GM18520 (cell line): ENCODE data around the gene FPR3.
"Not testable (repeated sequence)": the region's sequence is repeated elsewhere in the genome, so short reads cannot be mapped to it uniquely, and the experiment has no call there.

Experiments used
- ATAC-seq: cut with Tn5 transposase; IDR thresholded peaks from one replicate; pipeline ENCODE4 v1.9.1; 2021; ENCODE audit not compliant: unreplicated experiment

The FPR3 gene, protein sequence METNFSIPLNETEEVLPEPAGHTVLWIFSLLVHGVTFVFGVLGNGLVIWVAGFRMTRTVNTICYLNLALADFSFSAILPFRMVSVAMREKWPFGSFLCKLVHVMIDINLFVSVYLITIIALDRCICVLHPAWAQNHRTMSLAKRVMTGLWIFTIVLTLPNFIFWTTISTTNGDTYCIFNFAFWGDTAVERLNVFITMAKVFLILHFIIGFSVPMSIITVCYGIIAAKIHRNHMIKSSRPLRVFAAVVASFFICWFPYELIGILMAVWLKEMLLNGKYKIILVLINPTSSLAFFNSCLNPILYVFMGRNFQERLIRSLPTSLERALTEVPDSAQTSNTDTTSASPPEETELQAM

DNA sequence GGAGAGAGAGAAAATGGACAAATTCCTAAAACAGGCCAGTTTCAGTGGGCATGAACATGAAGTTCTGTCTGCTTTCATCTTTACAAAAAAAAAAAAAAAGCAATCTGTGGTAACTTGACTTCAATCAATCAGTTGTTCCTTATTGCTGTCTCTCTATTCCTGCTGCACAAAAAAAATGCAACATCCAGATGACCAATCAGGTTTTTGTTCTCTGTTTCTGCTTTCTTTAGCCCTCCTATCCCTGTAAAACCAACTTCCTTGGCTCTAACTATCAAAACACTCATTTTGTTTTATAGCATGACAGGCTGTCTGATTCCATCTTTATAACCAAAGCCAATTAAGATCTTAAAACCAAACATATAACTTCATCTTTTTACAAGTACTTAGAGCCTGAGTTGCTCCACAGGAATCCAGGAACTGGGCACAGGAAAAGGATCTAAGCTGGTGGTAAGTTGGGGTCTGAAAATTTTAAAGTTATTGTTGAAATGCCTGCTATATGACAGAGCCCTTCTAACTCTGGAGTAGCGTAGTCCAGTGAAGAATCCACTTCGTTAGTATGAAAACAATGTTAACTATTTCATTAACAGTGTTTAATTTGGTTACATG is at the start of gene FPR3:
Gene FPR3 (plus strand): TSS at position 273 of the 606 bp plus-strand sequence. CDS start 28,592 bp downstream, outside the sequence.
- no peak for ATAC-seq

DNA sequence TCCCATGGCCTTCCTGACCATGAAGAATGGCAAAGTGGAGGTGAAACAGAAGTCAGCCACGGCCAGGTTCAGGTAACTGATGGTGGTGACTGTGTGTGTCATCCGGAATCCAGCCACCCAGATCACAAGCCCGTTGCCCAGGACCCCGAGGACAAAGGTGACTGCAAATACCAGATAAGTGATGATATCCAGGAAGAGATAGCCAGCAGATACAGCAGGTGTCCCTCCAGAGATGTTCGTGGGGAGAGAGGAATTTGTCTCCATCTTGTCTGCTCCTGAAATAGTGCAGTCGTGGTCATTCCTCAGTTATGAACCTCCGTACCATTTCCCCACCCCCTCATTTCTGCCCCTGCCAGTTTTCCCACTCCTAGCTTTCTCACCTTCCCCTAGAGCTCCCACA is 48.2 kb upstream of the FPR3 start:
- ATAC-seq: no peak

GRCh38 chr19:51749979-51750378 is 45.0 kb upstream of the FPR3 start:
- no peak for ATAC-seq

DNA sequence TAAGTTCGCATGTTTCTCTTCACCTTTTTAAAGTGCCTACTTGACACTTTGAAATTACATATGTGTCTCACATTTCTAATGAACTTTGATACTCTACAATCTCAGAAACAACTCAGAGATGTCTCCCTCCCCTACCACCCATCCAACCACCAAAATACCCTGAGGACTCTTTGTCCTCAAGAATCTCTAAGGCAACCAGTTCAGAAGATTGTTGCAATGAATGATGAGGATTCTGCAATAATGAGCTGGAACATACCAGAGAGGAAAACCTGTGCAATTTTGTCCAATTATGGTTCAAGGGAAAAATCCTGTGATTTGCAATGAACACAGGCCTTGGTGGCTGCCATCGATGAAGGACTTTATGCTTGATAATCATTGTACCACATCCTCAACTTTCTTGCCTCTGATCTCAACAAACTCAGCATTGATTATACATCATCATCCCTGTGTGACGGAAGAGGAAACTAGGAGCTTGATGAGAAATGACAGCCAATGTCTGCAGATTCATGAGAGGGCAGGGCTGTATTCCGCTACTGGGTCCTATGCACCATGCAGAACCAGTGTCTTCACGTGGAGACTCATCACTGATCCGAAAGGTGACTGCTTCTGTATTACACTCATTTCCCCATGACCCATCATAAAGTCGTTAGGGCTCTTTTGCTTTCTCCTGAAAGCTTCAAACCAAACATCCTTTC is 44.4 kb upstream of the FPR3 start:
- ATAC-seq: no peak

DNA sequence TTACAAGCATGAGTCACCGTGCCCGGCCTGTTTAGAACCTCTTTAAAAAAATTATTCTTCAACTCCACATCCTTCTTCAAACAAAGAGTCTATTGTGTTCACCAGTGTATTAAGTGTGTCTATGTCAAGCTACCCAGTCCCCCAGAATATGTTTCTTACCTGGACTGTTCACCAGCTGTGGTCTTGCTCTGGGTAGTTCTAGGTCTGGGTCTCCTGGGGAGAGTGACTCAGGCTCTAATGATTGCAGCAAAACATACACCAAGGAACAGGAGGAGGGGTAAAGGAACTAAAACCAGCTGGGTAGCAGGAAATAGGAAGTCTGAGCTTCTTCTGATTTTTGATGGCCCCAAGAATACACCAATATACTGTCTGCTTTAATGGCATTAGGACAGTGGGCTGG is 43.3 kb upstream of the FPR3 start, which contains the start of gene FPR1:
Gene FPR1 (minus strand): TSS at position 224 of the 400 bp plus-strand sequence. CDS start 4,884 bp downstream, outside the sequence.
- no peak for ATAC-seq

DNA sequence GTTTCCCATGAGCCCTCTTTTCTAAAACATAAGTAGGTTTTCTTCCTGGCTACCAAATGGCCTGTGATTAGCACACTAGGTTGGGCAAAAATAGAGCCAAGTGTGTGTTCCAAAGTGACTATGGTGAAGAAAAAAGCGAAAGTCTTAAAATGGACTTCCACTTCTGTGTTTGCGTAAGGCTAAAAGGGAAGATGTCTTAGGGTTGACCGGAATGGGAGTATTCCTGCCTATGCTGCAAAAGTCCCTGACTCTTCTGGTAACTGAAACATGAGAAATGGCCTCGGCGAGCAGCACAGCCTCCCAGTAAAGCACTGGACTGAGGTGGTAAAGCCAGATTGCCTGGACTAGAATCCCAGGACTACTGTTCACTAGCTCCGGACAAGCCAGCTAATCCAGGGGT is 40.8 kb upstream of the FPR3 start:
- ATAC-seq: no peak

DNA sequence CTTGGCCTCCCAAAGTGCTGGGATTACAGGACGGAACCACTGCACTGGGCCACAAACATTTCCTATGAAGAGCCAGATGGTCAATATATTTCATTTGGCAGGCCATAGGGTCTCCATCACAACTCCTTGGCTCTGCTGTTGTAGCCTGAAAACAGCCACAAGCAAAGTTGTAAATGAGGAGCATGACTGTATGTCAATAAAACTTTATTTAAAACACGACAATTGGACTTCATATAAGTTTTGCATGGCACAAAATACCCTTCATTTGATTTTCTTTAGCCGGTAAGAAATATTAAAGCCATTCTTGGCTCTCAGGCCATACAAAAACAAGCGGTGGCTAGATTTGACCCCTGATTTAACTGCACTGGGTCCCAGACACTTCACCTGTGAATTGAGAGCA is 40.2 kb upstream of the FPR3 start:
- no peak for ATAC-seq

- no peak for ATAC-seq
These were observed 39.4 kb upstream of the FPR3 start for GRCh38 chr19:51755571-51755970.

DNA sequence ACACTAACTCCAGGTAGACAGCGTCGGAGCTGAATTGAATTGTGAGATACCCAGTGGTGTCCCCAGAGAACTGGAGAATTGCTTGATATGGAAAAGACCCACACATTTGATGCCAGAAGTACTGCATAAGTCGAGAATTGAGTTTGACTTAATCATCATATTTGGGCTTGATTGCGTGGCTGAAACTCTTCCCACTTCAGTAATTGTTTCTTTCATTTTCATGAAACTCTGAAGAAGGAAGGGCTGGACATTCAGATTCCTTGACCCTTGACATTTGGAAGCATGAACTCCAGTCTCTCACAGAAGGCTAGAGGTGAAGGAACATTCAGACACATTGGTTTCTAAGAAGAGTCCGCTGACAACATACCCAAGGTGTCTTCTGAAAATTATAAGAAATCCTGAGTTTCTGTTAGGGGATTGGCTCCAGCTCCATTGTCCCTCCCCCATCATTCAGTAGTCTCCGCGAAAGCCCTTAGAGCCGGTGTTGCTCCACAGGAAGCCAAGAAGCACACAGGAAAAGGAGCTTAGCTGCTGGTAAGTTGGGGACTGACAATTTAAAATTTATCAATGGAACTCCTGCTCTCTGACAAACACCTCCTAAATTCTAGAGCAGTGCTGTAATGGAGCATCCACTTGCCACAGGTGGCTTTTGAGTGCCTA is 34.1 kb upstream of the FPR3 start, which contains the start of gene FPR2:
Gene FPR2 (plus strand): TSS at position 484 of the 660 bp plus-strand sequence. CDS start 7,479 bp downstream, outside the sequence.
- ATAC-seq: no peak

DNA sequence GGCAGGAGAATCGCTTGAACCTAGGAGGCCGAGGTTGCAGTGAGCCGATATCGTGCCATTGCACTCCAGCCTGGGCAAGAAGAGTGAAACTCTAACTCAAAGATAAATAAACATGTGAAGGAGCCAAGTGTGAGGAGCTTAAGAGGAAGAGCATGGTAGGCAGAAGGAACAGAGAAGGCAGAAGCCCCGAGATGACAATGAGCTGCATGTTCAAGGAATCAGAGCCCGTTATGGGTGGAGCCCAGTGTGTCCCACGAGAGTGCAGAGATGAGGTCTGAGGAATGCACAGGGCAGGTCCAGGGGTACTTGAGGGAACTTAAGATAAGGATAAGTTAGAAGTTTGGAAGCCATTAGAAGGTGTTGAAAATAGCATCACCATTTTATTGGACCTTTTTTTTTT is 33.3 kb upstream of the FPR3 start:
- no peak for ATAC-seq

DNA sequence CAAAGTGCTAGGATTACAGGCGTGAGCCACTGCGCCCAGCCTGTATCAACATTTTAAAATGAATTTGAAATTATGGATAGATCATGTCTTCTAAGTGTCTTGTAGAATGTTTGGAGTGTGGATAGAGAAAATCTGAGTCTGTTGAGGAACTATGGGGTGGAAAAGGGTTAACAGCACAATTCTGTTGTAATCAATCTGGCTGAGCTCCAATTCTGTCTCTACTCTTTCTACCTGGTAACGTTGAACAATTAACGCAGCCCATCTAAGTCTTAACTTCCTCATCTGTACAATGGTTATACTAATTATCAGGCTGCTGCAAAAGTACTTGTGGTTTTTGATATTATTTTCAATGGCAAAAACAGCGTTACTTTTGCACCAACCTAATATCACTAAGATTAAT is 29.9 kb upstream of the FPR3 start:
- ATAC-seq: no peak

GRCh38 chr19:51766461-51766860 is 28.5 kb upstream of the FPR3 start:
- ATAC-seq: no peak

DNA sequence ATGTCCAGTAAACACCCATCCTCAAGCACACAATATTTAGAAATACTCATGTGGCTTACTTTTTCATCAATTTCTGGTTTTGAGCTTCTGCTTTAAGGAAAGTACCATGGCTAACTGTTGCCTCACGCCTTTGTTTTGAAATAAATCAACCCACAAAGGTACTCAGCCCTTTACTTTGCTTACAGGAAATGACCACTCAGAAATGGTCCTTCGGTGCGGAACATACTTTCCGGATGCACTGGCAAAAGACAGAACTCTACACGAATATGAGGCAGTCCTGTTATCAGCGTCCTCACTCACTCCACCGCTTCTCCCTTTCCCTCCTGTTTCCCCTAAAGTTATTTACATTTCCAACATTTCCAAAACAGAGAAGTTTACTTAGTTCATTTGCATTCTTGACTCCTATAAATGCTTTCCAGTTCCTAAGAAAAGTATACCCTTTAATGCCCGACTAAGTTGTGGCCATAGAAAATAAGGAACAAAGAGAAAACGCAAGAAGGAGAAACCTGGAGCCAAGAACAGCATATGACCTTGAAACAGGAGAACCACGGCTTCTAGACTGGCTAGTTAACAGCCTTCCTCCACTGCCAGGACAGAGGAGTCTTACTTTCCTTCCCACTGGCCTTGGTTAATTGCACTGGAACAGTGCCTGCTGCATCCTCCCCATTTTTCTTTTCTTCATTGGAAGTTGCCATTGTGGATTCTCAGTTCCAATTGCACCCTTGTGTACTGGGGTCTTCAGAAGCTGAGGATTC is 23.4 kb upstream of the FPR3 start:
- ATAC-seq: no peak

- ATAC-seq: no peak
These were observed 22.0 kb upstream of the FPR3 start for GRCh38 chr19:51772977-51773376.

- ATAC-seq: not testable (repeated sequence)
These were observed 18.4 kb upstream of the FPR3 start for GRCh38 chr19:51776561-51776960.

- ATAC-seq: no peak
These were observed 17.1 kb upstream of the FPR3 start for GRCh38 chr19:51777570-51778462.

- no peak for ATAC-seq
These were observed 15.8 kb upstream of the FPR3 start for GRCh38 chr19:51779181-51779580.

- no peak for ATAC-seq
These were observed 15.3 kb upstream of the FPR3 start for GRCh38 chr19:51779703-51780102.

DNA sequence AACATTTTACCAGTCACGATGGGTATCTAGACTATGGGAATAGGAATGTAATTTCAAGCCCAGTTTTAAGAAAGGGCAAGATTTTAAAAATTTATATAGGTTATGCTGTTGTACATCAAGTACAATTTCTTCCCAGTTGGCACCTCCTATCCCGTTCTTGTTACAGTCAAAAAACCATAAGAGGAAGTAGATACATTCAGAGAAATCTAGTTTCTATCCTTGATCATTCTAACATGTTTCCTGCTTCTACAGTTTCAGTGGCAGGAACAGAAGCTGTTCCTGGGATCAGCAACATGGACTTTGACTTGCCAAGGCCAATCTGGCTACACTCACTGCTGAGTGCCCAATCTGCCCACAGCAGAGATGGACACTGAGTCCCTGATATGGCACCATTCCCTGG is 14.7 kb upstream of the FPR3 start:
- ATAC-seq: no peak

DNA sequence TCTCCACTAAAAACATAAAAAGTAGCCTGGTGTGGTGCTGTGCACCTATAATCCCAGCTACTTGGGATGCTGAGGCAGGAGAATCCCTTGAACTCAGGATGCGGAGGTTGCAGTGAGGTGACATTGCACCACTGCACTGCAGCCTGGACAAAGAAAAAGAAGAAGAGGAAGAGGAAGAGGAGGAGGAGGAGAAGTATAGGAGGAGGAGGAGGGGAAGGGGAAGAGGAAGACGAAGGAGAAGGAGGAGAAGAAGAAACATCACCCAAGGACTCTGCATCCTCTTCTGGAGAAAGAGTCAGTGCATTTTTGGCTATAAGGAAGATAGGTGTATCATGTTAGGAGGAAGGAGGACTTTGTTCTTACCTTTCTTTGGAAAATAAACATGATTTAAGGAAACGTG is 13.0 kb upstream of the FPR3 start:
- ATAC-seq: no peak
